ENCODE results near the gene RNF135. TPM values are rescaled to one million over a fixed set of nuclear protein-coding genes. Genes with fewer than 3 reads are reported as not detected.
"Not testable (repeated sequence)": the region's sequence is repeated elsewhere in the genome, so short reads cannot be mapped to it uniquely, and the experiment has no call there.

Gene RNF135
- polyA plus RNA-seq (2013, experiment 1 of 2), result 12.7 TPM
- 11.4 TPM for polyA plus RNA-seq (2013, experiment 2 of 2)

- Histone ChIP-seq H3K27ac (ENCODE audit: low read depth, low read length, severe bottlenecking) (peak within 1 kb of the TSS; percentile 89), H3K4me3 (ENCODE audit: extremely low read depth, insufficient read depth, low read length, poor library complexity, severe bottlenecking) (peak within 1 kb of the TSS; percentile 61), H3K36me3 (ENCODE audit: control insufficient read depth, insufficient read depth, low read length) (peaks cover 4% of the 10 kb centered on the region), H3K9me3 (ENCODE audit: control insufficient read depth, low read length) (peaks cover 6% of the 10 kb centered on the region), H3K4me1 (ENCODE audit: control insufficient read depth, insufficient read depth, low read length, poor library complexity, severe bottlenecking) (no peaks in the 10 kb centered on the region)
- WGBS, 2 experiments (ENCODE audit: insufficient coverage in 2 of 2), result 2% methylated on average over 48 to 64 of the region's 66 CpGs
These were observed at the start of gene RNF135 for GRCh38 chr17:30970831-30971567. Gene RNF135 (plus strand): TSS chr17:30971039. CDS start chr17:30971074, 35 bp downstream.

GRCh38 chr17:30921544-30922196 is 49.2 kb upstream of the RNF135 start, which contains the start of gene ADAP2:
Gene ADAP2 (plus strand): TSS chr17:30921945. CDS start chr17:30922015, 70 bp downstream.
- Histone ChIP-seq H3K4me3 (ENCODE audit: extremely low read depth, insufficient read depth, low read length, poor library complexity, severe bottlenecking) (peak within 1 kb of the TSS; percentile 23), H3K27ac (ENCODE audit: low read depth, low read length, severe bottlenecking) (no peak within 1 kb of the TSS), H3K4me1 (ENCODE audit: control insufficient read depth, insufficient read depth, low read length, poor library complexity, severe bottlenecking) (peaks cover 3% of the 10 kb centered on the region), H3K36me3 (ENCODE audit: control insufficient read depth, insufficient read depth, low read length) (no peaks in the 10 kb centered on the region), H3K9me3 (ENCODE audit: control insufficient read depth, low read length) (no peaks in the 10 kb centered on the region)
- 3 to 5% methylated on average over 29 to 38 of the region's 60 CpGs for WGBS, 2 experiments (ENCODE audit: insufficient coverage in 2 of 2)

GRCh38 chr17:30922235-30923030 is 48.4 kb upstream of the RNF135 start:
- WGBS, 2 experiments (ENCODE audit: insufficient coverage in 2 of 2), result 9 to 10% methylated on average over 18 to 40 of the region's 66 CpGs
- Histone ChIP-seq H3K9me3 (ENCODE audit: control insufficient read depth, low read length) (no peaks in the 10 kb centered on the region), H3K4me3 (ENCODE audit: extremely low read depth, insufficient read depth, low read length, poor library complexity, severe bottlenecking) (peak overlapping the region; percentile 23), H3K4me1 (ENCODE audit: control insufficient read depth, insufficient read depth, low read length, poor library complexity, severe bottlenecking) (peaks cover 3% of the 10 kb centered on the region), H3K27ac (ENCODE audit: low read depth, low read length, severe bottlenecking) (no peak overlapping the region), H3K36me3 (ENCODE audit: control insufficient read depth, insufficient read depth, low read length) (no peaks in the 10 kb centered on the region)

- WGBS, 2 experiments (ENCODE audit: insufficient coverage in 2 of 2), result 71 to 91% methylated on average over 1 to 2 of the region's 2 CpGs
- Histone ChIP-seq H3K4me3 (ENCODE audit: extremely low read depth, insufficient read depth, low read length, poor library complexity, severe bottlenecking) (no peak overlapping the region), H3K36me3 (ENCODE audit: control insufficient read depth, insufficient read depth, low read length) (no peaks in the 10 kb centered on the region), H3K27ac (ENCODE audit: low read depth, low read length, severe bottlenecking) (no peak overlapping the region), H3K4me1 (ENCODE audit: control insufficient read depth, insufficient read depth, low read length, poor library complexity, severe bottlenecking) (peaks cover 3% of the 10 kb centered on the region), H3K9me3 (ENCODE audit: control insufficient read depth, low read length) (no peaks in the 10 kb centered on the region)
These were observed 46.5 kb upstream of the RNF135 start for GRCh38 chr17:30924341-30924740.

- 78 to 81% methylated on average over 3 to 5 of the region's 6 CpGs for WGBS, 2 experiments (ENCODE audit: insufficient coverage in 2 of 2)
These were observed 44.3 kb upstream of the RNF135 start for GRCh38 chr17:30926516-30926915.

GRCh38 chr17:30927756-30928155 is 43.1 kb upstream of the RNF135 start:
- Histone ChIP-seq H3K4me1 (ENCODE audit: control insufficient read depth, insufficient read depth, low read length, poor library complexity, severe bottlenecking) (no peaks in the 10 kb centered on the region), H3K36me3 (ENCODE audit: control insufficient read depth, insufficient read depth, low read length) (no peaks in the 10 kb centered on the region), H3K9me3 (ENCODE audit: control insufficient read depth, low read length) (no peaks in the 10 kb centered on the region), H3K27ac (ENCODE audit: low read depth, low read length, severe bottlenecking) (no peak overlapping the region), H3K4me3 (ENCODE audit: extremely low read depth, insufficient read depth, low read length, poor library complexity, severe bottlenecking) (no peak overlapping the region)
- 92 to 94% methylated on average over 3 to 4 of the region's 5 CpGs for WGBS, 2 experiments (ENCODE audit: insufficient coverage in 2 of 2)

More at GRCh38 chr17:30926516-30926915, 44.3 kb upstream of the RNF135 start:
- H3K27ac ChIP-seq (ENCODE audit: low read depth, low read length, severe bottlenecking), result no peak overlapping the region
- no peaks in the 10 kb centered on the region for H3K9me3 ChIP-seq (ENCODE audit: control insufficient read depth, low read length)
- peaks cover 3% of the 10 kb centered on the region for H3K4me1 ChIP-seq (ENCODE audit: control insufficient read depth, insufficient read depth, low read length, poor library complexity, severe bottlenecking)
- H3K4me3 ChIP-seq (ENCODE audit: extremely low read depth, insufficient read depth, low read length, poor library complexity, severe bottlenecking), result no peak overlapping the region
- no peaks in the 10 kb centered on the region for H3K36me3 ChIP-seq (ENCODE audit: control insufficient read depth, insufficient read depth, low read length)

- no peaks in the 10 kb centered on the region for H3K36me3 ChIP-seq (ENCODE audit: control insufficient read depth, insufficient read depth, low read length)
- H3K27ac ChIP-seq (ENCODE audit: low read depth, low read length, severe bottlenecking), result no peak overlapping the region
- no peaks in the 10 kb centered on the region for H3K4me1 ChIP-seq (ENCODE audit: control insufficient read depth, insufficient read depth, low read length, poor library complexity, severe bottlenecking)
- H3K4me3 ChIP-seq (ENCODE audit: extremely low read depth, insufficient read depth, low read length, poor library complexity, severe bottlenecking), result no peak overlapping the region
- 100% methylated on average over 1 of the region's 3 CpGs; no CpG with 5 or more reads in 1 of the 2 experiments for WGBS, 2 experiments (ENCODE audit: insufficient coverage in 2 of 2)
- no peaks in the 10 kb centered on the region for H3K9me3 ChIP-seq (ENCODE audit: control insufficient read depth, low read length)
These were observed 42.3 kb upstream of the RNF135 start for GRCh38 chr17:30928584-30928983.

GRCh38 chr17:30929081-30929633 is 41.7 kb upstream of the RNF135 start:
- Histone ChIP-seq H3K27ac (ENCODE audit: low read depth, low read length, severe bottlenecking) (no peak overlapping the region), H3K4me3 (ENCODE audit: extremely low read depth, insufficient read depth, low read length, poor library complexity, severe bottlenecking) (no peak overlapping the region), H3K36me3 (ENCODE audit: control insufficient read depth, insufficient read depth, low read length) (no peaks in the 10 kb centered on the region), H3K9me3 (ENCODE audit: control insufficient read depth, low read length) (no peaks in the 10 kb centered on the region), H3K4me1 (ENCODE audit: control insufficient read depth, insufficient read depth, low read length, poor library complexity, severe bottlenecking) (no peaks in the 10 kb centered on the region)
- 79 to 86% methylated on average over 6 to 8 of the region's 8 CpGs for WGBS, 2 experiments (ENCODE audit: insufficient coverage in 2 of 2)

GRCh38 chr17:30929861-30930260 is 41.0 kb upstream of the RNF135 start:
- 100% methylated on average over 1 to 2 of the region's 3 CpGs for WGBS, 2 experiments (ENCODE audit: insufficient coverage in 2 of 2)

GRCh38 chr17:30930495-30930894 is 40.3 kb upstream of the RNF135 start:
- 83 to 100% methylated on average over 2 of the region's 3 CpGs for WGBS, 2 experiments (ENCODE audit: insufficient coverage in 2 of 2)
- H3K27ac ChIP-seq (ENCODE audit: low read depth, low read length, severe bottlenecking), result no peak overlapping the region
- no peaks in the 10 kb centered on the region for H3K36me3 ChIP-seq (ENCODE audit: control insufficient read depth, insufficient read depth, low read length)
- no peaks in the 10 kb centered on the region for H3K9me3 ChIP-seq (ENCODE audit: control insufficient read depth, low read length)
- H3K4me3 ChIP-seq (ENCODE audit: extremely low read depth, insufficient read depth, low read length, poor library complexity, severe bottlenecking), result no peak overlapping the region
- no peaks in the 10 kb centered on the region for H3K4me1 ChIP-seq (ENCODE audit: control insufficient read depth, insufficient read depth, low read length, poor library complexity, severe bottlenecking)

More at GRCh38 chr17:30929861-30930260, 41.0 kb upstream of the RNF135 start:
- not testable (repeated sequence) for H3K36me3 ChIP-seq (ENCODE audit: control insufficient read depth, insufficient read depth, low read length); H3K4me1 ChIP-seq (ENCODE audit: control insufficient read depth, insufficient read depth, low read length, poor library complexity, severe bottlenecking); H3K9me3 ChIP-seq (ENCODE audit: control insufficient read depth, low read length); H3K27ac ChIP-seq (ENCODE audit: low read depth, low read length, severe bottlenecking); H3K4me3 ChIP-seq (ENCODE audit: extremely low read depth, insufficient read depth, low read length, poor library complexity, severe bottlenecking)
